Measurements from ENCODE around the gene SSR2.
"Not testable (repeated sequence)": the region's sequence is repeated elsewhere in the genome, so short reads cannot be mapped to it uniquely, and the experiment has no call there.

Gene SSR2

DNA sequence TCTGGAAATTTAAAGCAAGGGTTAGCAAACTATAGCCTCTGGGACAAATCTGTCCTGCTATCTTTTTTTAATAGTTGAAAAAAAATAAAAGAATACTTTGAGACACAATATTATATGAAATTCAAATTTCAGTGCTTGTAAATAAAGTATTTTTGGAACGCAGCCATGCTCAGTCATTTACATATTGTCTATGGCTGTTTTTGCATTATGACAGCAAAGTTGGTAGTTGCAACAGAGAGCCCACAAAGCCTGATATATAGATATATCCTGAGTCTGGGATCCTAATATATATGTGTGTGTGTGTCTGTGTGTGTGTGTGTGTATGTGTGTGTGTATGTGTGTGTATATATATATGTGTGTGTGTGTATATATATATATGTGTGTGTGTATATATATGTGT lies 20.8 kb downstream of the SSR2 start:
- in situ Hi-C loops (cut with HindIII; ENCODE audit: low pct_ligation_motif_present, low sequenced_read_pairs) = no loop called here
- Histone ChIP-seq H3K27ac (no peak overlapping the region), H3K4me3 (ENCODE audit: low read depth, low read length) (no peak overlapping the region), H3K27me3 (replicated peaks) (no peaks in the 10 kb centered on the region), H3K36me3 (replicated peaks) (no peaks in the 10 kb centered on the region)
- DNase-seq = no peak
- TF ChIP-seq, protein P1, sequence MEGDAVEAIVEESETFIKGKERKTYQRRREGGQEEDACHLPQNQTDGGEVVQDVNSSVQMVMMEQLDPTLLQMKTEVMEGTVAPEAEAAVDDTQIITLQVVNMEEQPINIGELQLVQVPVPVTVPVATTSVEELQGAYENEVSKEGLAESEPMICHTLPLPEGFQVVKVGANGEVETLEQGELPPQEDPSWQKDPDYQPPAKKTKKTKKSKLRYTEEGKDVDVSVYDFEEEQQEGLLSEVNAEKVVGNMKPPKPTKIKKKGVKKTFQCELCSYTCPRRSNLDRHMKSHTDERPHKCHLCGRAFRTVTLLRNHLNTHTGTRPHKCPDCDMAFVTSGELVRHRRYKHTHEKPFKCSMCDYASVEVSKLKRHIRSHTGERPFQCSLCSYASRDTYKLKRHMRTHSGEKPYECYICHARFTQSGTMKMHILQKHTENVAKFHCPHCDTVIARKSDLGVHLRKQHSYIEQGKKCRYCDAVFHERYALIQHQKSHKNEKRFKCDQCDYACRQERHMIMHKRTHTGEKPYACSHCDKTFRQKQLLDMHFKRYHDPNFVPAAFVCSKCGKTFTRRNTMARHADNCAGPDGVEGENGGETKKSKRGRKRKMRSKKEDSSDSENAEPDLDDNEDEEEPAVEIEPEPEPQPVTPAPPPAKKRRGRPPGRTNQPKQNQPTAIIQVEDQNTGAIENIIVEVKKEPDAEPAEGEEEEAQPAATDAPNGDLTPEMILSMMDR (IDR thresholded peaks at IDR 0.05; ENCODE audit: low read depth, low read length, missing control alignments) = no peak

DNA sequence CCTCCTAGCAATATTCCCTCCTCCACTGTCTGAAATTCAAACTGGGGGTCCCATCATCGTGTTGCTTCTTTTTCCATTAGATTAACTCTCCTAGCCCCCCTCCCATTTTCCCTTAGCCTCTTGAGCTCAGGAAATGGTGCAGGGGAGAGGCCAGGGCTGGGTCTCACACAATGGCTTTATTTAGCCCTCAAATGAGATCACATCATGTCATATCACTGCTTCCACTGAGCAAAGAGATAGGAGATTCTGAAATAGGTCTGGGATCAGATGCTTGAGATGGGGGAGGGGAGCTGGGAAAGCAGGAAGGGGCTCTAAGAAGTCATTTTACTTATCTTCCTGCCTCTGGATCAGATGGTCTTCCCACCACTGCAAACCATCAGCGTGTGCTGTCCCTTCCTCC lies 24.6 kb downstream of the SSR2 start:
- Histone ChIP-seq H3K4me3 (ENCODE audit: low read depth, low read length) (no peak overlapping the region), H3K27me3 (replicated peaks) (no peaks in the 10 kb centered on the region), H3K36me3 (replicated peaks) (no peaks in the 10 kb centered on the region), H3K27ac (no peak overlapping the region)
- TF ChIP-seq, protein P1 (IDR thresholded peaks at IDR 0.05; ENCODE audit: low read depth, low read length, missing control alignments) = no peak
- in situ Hi-C loops (cut with HindIII; ENCODE audit: low pct_ligation_motif_present, low sequenced_read_pairs) = no loop called here
- no peak for DNase-seq

DNA sequence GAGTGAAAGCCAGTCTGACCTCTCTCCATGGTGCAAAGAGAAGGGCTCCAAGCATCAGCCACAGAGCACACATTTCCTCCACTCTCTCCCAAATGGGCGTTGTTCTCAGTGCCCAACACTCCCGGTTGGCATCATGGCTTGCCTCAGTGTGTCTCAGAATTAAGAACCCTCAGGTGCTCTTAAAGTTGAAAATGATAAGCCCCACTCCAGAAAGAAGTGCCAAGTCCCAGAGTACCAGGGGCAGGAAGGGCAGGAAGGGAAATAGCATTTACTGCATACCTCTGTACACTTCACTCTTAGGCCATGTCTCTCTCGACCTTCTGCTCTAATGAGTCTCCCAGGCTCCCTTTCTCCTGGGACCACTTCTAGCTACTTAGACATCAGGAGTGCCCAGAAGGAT lies 27.2 kb downstream of the SSR2 start:
- Histone ChIP-seq H3K27ac (no peak overlapping the region), H3K4me3 (ENCODE audit: low read depth, low read length) (no peak overlapping the region), H3K36me3 (replicated peaks) (no peaks in the 10 kb centered on the region), H3K27me3 (replicated peaks) (no peaks in the 10 kb centered on the region)
- TF ChIP-seq, protein P1 (IDR thresholded peaks at IDR 0.05; ENCODE audit: low read depth, low read length, missing control alignments) = no peak
- DNase-seq = no peak
- in situ Hi-C loops (cut with HindIII; ENCODE audit: low pct_ligation_motif_present, low sequenced_read_pairs) = no loop called here

DNA sequence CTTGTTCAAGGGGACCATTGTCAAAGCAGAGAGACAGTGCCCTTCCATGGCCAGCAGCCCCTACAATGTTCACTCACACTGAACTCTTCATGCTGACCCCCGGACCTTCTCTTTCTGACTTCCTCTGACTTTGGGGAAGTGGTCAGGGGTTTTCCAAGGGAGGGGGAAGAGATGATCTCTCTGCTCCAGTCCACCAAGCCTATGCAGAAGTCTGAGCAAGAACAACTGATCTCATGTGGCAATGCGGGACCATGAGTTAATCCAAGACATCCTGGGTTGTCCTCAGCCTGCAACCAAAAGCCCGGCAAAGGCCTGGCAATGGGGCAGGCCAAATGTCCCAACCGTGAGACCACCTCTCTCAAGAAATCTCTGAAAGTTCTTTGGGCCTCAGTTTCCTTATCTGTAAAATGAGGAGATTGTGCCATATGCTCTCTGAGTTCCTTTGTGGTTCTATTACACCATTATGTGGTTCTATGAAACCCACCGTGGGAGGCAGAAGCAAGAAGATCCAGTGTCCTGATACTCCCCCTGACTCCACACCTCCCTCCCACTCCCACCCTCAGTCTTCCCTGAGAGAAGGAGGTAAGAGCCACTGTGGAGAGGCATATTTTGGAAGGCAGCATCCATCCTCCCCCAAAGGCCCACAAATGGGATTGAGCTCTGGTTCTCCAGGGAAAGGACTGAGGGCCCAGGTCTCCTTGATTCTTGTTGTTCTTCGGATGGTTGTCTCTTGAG lies 30.6 kb downstream of the SSR2 start:
- H3K36me3 ChIP-seq (replicated peaks) = no peaks in the 10 kb centered on the region
- in situ Hi-C loops (cut with HindIII; ENCODE audit: low pct_ligation_motif_present, low sequenced_read_pairs) = no loop called here
- no peak overlapping the region for H3K4me3 ChIP-seq (ENCODE audit: low read depth, low read length)
- TF ChIP-seq, protein P1 (IDR thresholded peaks at IDR 0.05; ENCODE audit: low read depth, low read length, missing control alignments) = no peak
- no peak for DNase-seq
- no peaks in the 10 kb centered on the region for H3K27me3 ChIP-seq (replicated peaks)
- H3K27ac ChIP-seq = no peak overlapping the region

DNA sequence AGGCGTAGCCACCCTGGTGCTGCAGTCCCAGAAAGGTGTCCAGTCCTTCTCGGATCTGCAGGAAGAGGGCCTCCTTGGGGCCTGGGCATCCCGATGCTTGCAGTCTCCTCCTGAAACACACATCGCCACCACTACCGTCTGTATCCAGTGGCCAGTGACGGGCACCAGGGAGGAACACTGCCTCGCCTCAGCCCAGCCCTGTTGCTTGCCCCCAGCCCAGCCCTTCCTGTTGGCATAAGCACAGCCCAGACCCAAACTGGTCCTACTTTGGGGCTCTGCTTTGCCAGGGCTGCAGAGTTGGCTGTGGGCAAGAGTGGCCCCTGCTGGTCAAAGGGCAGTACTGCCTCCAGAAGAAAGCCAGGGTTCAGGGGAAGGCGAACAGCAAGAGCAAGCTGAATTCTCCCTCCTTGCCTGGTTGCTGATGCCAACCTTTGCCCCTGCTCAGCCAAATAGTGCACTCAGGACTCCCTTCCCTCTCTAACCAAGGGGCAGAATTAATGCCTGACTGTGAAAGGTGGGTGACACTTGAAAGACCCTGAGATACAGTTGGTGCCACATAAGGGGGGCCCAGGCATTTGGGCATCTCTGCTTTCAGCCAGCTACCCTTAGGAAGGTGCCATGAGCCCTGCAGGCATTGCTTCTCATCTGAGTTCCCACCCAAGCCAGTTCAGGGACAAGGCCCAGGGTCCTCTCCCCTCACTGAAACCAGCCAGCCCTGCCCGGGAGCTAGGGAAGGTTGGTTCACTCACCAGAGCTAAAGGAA lies 31.3 kb downstream of the SSR2 start:
- TF ChIP-seq, protein P1 (IDR thresholded peaks at IDR 0.05; ENCODE audit: low read depth, low read length, missing control alignments) = peak; percentile 99
- Histone ChIP-seq H3K27me3 (replicated peaks) (no peaks in the 10 kb centered on the region), H3K4me3 (ENCODE audit: low read depth, low read length) (no peak overlapping the region), H3K27ac (no peak overlapping the region), H3K36me3 (replicated peaks) (no peaks in the 10 kb centered on the region)
- in situ Hi-C loops (cut with HindIII; ENCODE audit: low pct_ligation_motif_present, low sequenced_read_pairs) = no loop called here
- peak; percentile 56 for DNase-seq

DNA sequence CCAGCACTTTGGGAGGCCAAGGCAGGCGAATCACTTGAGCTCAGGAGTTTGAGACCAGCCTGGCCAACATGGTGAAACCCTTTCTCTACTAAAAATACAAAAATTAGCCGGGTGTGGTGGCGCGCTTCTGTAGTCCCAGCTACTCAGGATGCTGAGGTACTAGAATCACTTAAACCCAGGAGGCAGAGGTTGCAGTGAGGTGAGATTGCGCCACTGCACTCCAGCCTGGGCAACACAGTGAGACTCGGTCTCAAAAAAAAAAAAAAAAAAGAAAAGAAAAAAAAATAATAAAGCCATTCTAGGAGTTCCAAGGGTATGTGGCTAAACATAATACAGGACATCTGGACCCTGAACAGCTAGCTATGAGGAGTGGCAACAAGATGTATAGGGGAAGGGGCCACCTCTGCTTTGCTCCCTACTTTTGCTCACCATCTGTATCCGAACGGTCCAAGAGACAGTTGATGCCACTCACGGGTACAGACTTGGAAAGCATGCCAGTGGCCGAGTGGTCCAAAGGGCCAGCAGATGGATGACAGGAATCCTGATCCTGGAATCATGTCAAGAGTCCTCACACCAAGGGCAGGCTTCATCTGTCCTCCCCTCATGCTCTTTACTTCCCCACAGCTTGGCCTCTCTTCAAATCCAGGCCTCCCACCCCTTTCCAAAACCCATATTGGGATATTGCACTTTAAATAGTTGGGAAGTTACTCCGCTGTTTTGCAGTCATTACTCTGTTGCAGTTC lies 35.7 kb downstream of the SSR2 start:
- H3K4me3 ChIP-seq (ENCODE audit: low read depth, low read length); H3K36me3 ChIP-seq (replicated peaks); DNase-seq; in situ Hi-C loops (cut with HindIII; ENCODE audit: low pct_ligation_motif_present, low sequenced_read_pairs); H3K27ac ChIP-seq; H3K27me3 ChIP-seq (replicated peaks): not testable (repeated sequence)
